HepG2 (cell line): ENCODE data around the gene SLC25A48. TPM values are rescaled to one million over a fixed set of nuclear protein-coding genes. Genes with fewer than 3 reads are reported as not detected.

Source experiments
- ATAC-seq: fragments of 200-7000 bp; cut with Tn5 transposase; 3 replicates; pipeline ENCODE4 v1.9.1; 2020; ENCODE audit warnings: mild to moderate bottlenecking, moderate library complexity
- BruUV-seq: library from RNA; stranded (reverse); fragments of 400-500 nt; replicated peaks from 2 replicates; lab custom pipeline; 2021; lab: Mats Ljungman, UMichigan
- CTCF ChIA-PET: fragments of 300-600 bp; formaldehyde crosslinking; extraction: SDS; loops from one replicate; lab custom pipeline; 2021; ENCODE audit warnings: low total read pairs, inconsistent platforms, low intra/inter-chr PET ratio; lab: Yijun Ruan, JAX
- POLR2A ChIA-PET: fragments of 350-600 bp; sonication (Branson Sonifier 250); formaldehyde crosslinking; loops from one replicate; lab custom pipeline; 2020; ENCODE audit warnings: antibody characterized with exemption, inconsistent platforms; lab: Yijun Ruan, JAX
- DNase-seq: peaks from one replicate; pipeline ENCODE4 v3.0.0-alpha.2; 2015; ENCODE audit warnings: low spot score
- FAIRE-seq: peaks from 3 replicates; lab custom pipeline; 2011; peaks lifted over from hg19 to GRCh38; lab: Jason Lieb, UNC
- H2AFZ ChIP-seq: one replicate; pipeline ENCODE4 v1.6.1; 2011; ENCODE audit warnings: low read length, inconsistent platforms
- H3K27ac ChIP-seq: fragments of 300-600 bp; 3 replicates; pipeline ENCODE4 v1.8.0; 2011; ENCODE audit warnings: mixed run types, mild to moderate bottlenecking, mixed read lengths, low read length, inconsistent platforms; ENCODE audit not compliant: insufficient read depth; ENCODE audit errors: extremely low read length
- H3K27me3 ChIP-seq, 2 experiments: fragments of 200-600 bp in 1 of 2; 2 replicates in 1 of 2; 3 replicates in 1 of 2; pipeline versions ENCODE4 v1.6.0 to v1.8.0; 2011; ENCODE audit warnings: low read length in 2 of 2, mild to moderate bottlenecking in 2 of 2, moderate library complexity in 2 of 2, inconsistent platforms in 1 of 2; ENCODE audit not compliant: insufficient read depth in 2 of 2, control insufficient read depth in 1 of 2
- H3K36me3 ChIP-seq, 2 experiments: fragments of 200-600 bp in 1 of 2; replicated peaks in 1 of 2; 2 replicates in 1 of 2; 3 replicates in 1 of 2; pipeline versions ENCODE4 v1.5.1 to v1.8.0; 2011; ENCODE audit warnings: low read length in 2 of 2, inconsistent platforms in 1 of 2; ENCODE audit not compliant: insufficient read depth in 2 of 2, control insufficient read depth in 1 of 2
- H3K4me1 ChIP-seq: 2 replicates; pipeline ENCODE4 v1.5.1; 2012; ENCODE audit warnings: low read length, inconsistent platforms; ENCODE audit not compliant: insufficient read depth
- H3K4me2 ChIP-seq: 2 replicates; pipeline ENCODE4 v1.6.0; 2011; ENCODE audit warnings: low read depth, low read length, inconsistent platforms
- H3K4me3 ChIP-seq, 3 experiments: fragments of 200-600 bp in 1 of 3; sonication (generic), shearing (Covaris generic) in 1 of 3; replicated peaks in 1 of 3; 2 replicates each; pipeline ENCODE4 v1.5.1; 2011 to 2016; ENCODE audit warnings: low read length in 3 of 3, inconsistent platforms in 2 of 3, low read depth in 2 of 3, mild to moderate bottlenecking in 2 of 3, control low read depth in 1 of 3, mixed read lengths in 1 of 3; ENCODE audit not compliant: insufficient read depth in 1 of 3
- H3K79me2 ChIP-seq: one replicate; pipeline ENCODE4 v1.6.1; 2011; ENCODE audit warnings: low read length, inconsistent platforms; ENCODE audit not compliant: insufficient read depth
- H3K9ac ChIP-seq: 2 replicates; pipeline ENCODE4 v1.6.0; 2011; ENCODE audit warnings: mild to moderate bottlenecking, low read depth, low read length, inconsistent platforms; ENCODE audit not compliant: insufficient read depth
- H3K9me3 ChIP-seq: 2 replicates; pipeline ENCODE4 v1.5.1; 2012; ENCODE audit warnings: mild to moderate bottlenecking, low read length
- H4K20me1 ChIP-seq: 2 replicates; pipeline ENCODE4 v1.6.0; 2011; ENCODE audit warnings: inconsistent platforms, mild to moderate bottlenecking, low read length, moderate library complexity; ENCODE audit not compliant: insufficient read depth
- BCL6 ChIP-seq: IDR thresholded peaks from 2 replicates; pipeline ENCODE4 v1.6.1; 2016; ENCODE audit warnings: missing genetic modification reagents, missing compliant biosample characterization
- FOXK1 ChIP-seq: sonication (generic); formaldehyde crosslinking; IDR thresholded peaks from 2 replicates; pipeline ENCODE4 v1.4.0; 2020; ENCODE audit warnings: low read depth, missing genetic modification reagents, borderline replicate concordance
- ISL2 ChIP-seq: sonication (generic); formaldehyde crosslinking; IDR thresholded peaks from 2 replicates; pipeline ENCODE4 v1.5.0; 2020; ENCODE audit warnings: missing genetic modification reagents
- JDP2 ChIP-seq: sonication (generic); formaldehyde crosslinking; IDR thresholded peaks from 2 replicates; pipeline ENCODE4 v1.8.1; 2022; ENCODE audit warnings: missing genetic modification reagents, borderline replicate concordance
- KMT2A ChIP-seq: sonication (generic); formaldehyde crosslinking; IDR thresholded peaks from 2 replicates; pipeline ENCODE4 v1.4.0; 2020; ENCODE audit warnings: missing genetic modification reagents
- LRRFIP1 ChIP-seq: sonication (generic); formaldehyde crosslinking; conservative IDR thresholded peaks from 2 replicates; pipeline ENCODE4 v1.4.0; 2020; ENCODE audit warnings: missing genetic modification reagents
- RFXAP ChIP-seq: sonication (generic); formaldehyde crosslinking; IDR thresholded peaks from 2 replicates; pipeline ENCODE4 v1.4.0; 2020; ENCODE audit warnings: missing genetic modification reagents, borderline replicate concordance
- SRSF4 ChIP-seq: fragments of 200-400 bp; formaldehyde crosslinking; IDR thresholded peaks from one replicate; pipeline ENCODE4 v1.6.1; 2018; ENCODE audit warnings: mild to moderate bottlenecking, low read depth, low read length, moderate library complexity; ENCODE audit not compliant: poor library complexity, severe bottlenecking
- TCF7 ChIP-seq: sonication (generic); IDR thresholded peaks from 2 replicates; pipeline ENCODE4 v1.6.1; 2016; ENCODE audit warnings: antibody characterized with exemption, low read depth
- WIZ ChIP-seq: sonication (generic); formaldehyde crosslinking; IDR thresholded peaks from 2 replicates; pipeline ENCODE4 v1.5.1; 2020; ENCODE audit warnings: mild to moderate bottlenecking, missing genetic modification reagents
- ZBTB44 ChIP-seq: sonication (generic); formaldehyde crosslinking; IDR thresholded peaks from 2 replicates; pipeline ENCODE4 v1.4.0; 2020; ENCODE audit warnings: missing genetic modification reagents
- ZBTB7B ChIP-seq: sonication (generic); formaldehyde crosslinking; IDR thresholded peaks from 2 replicates; pipeline ENCODE4 v1.4.0; 2020; ENCODE audit warnings: missing genetic modification reagents
- ZNF350 ChIP-seq: sonication (generic); formaldehyde crosslinking; IDR thresholded peaks from 2 replicates; pipeline ENCODE4 v1.4.0; 2020; ENCODE audit warnings: mild to moderate bottlenecking, low read depth, missing genetic modification reagents, borderline replicate concordance
- ZNF549 ChIP-seq: sonication (generic); formaldehyde crosslinking; IDR thresholded peaks from 2 replicates; pipeline ENCODE4 v1.5.0; 2020; ENCODE audit warnings: missing genetic modification reagents
- ZZZ3 ChIP-seq: sonication (generic); formaldehyde crosslinking; IDR thresholded peaks from 2 replicates; pipeline ENCODE4 v1.4.0; 2020; ENCODE audit warnings: missing genetic modification reagents, mild to moderate bottlenecking, borderline replicate concordance
- WGBS: methylation state at CpG from one replicate; pipeline ENCODE4 v1.1.6; 2017; ENCODE audit warnings: low lambda C conversion rate; 5-methylcytosine and 5-hydroxymethylcytosine counted together
- in situ Hi-C: cut with HindIII; loops from 2 replicates; pipeline ENCODE4 v1.10.0; 2017; ENCODE audit warnings: low pct_unique_long_range_greater_than_20kb; ENCODE audit not compliant: extremely low pct_ligation_motif_present
- intact Hi-C: fragments of 100-400 bp; cut with micrococcal nuclease; formaldehyde crosslinking; loops from one replicate; pipeline ENCODE4 v1.10.0; 2022; ENCODE audit not compliant: unreplicated experiment
- polyA plus RNA-seq, 8 experiments: library from polyadenylated mRNA; depleted of rRNA in 3 of 8; stranded (reverse) in 7 of 8; unstranded in 1 of 8; fragments of >200 nt; fragmentation: Illumina TruSeq in 4 of 8; extraction: Trizol in 4 of 8; gene quantifications; 2 replicates each; pipeline versions ENCODE4 v1.2.1 to v1.2.3, GENCODE V29; 2011 to 2016; ENCODE audit warnings: low read depth in 4 of 8, missing spikeins in 1 of 8, mixed read lengths in 1 of 8; ENCODE audit not compliant: insufficient read depth in 1 of 8
- total RNA-seq, 5 experiments: library from RNA; depleted of rRNA; stranded (reverse); fragments of >200 nt; fragmentation: Illumina TruSeq; extraction: Trizol; gene quantifications; 2 replicates each; pipeline ENCODE4 v1.2.3, GENCODE V29; 2016; ENCODE audit warnings: low read depth in 1 of 5
- TF ChIP-seq, protein P1 (sequence below): sonication (generic); formaldehyde crosslinking; IDR thresholded peaks from 2 replicates; pipeline ENCODE4 v1.4.0; 2020; ENCODE audit warnings: missing genetic modification reagents, mild to moderate bottlenecking, borderline replicate concordance
- TF ChIP-seq, protein P2 (sequence below): fragments of 450-650 bp; IDR thresholded peaks from 2 replicates; pipeline ENCODE4 v1.6.1; 2017; ENCODE audit warnings: mild to moderate bottlenecking

SLC25A48 gene
- total and polyA plus RNA-seq, 2 of the 13 experiments (the other 11 are each of a cell fraction or from before 2014, with no cell fraction given) = 0.17 to 4.5 TPM

DNA sequence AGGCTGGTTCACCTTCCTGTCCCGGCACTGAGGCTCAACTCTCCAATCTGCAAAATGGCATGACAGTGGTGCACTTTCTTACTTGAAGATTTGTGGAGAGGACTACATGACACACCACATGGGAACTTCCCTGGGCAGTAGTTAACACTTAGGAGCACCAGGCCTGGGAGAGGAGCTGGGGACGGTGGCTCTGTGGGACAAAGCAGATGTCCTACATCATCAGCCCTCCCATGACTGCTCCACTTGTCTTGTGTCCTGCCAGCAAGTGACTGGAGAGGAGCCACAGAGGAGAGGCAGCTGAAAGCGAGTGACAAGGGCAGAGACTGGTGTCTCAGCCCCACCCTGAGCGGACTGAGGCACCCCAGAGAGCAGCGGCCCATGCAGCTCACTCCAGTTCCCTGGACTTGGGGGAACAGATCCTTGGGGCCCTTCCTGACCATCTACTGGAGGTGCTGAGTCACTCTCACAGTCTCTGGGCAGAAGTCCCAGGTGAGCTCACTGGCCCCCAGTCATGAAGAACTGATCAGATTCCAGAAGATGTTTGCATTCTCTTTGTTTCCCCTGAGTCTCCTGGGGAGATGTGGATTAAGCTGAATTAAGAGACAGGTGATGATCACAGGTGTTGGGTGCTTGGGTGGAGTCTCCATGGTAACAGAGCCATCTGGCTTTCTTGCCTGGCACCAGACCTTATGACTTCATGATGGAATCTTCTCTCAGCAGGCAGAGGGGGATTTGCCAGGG, 13.2 kb upstream of the SLC25A48 start:
- ATAC-seq = no peak
- TF ChIP-seq ZBTB7B (CRISPR knock-in tag) = no peak
- TF ChIP-seq ISL2 (CRISPR knock-in tag) = no peak
- no peak for TF ChIP-seq FOXK1
- no peak for TF ChIP-seq ZNF350 (CRISPR knock-in tag)
- TF ChIP-seq, protein P1, sequence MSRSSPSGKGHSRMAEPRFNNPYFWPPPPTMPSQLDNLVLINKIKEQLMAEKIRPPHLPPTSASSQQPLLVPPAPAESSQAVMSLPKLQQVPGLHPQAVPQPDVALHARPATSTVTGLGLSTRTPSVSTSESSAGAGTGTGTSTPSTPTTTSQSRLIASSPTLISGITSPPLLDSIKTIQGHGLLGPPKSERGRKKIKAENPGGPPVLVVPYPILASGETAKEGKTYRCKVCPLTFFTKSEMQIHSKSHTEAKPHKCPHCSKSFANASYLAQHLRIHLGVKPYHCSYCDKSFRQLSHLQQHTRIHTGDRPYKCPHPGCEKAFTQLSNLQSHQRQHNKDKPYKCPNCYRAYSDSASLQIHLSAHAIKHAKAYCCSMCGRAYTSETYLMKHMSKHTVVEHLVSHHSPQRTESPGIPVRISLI (CRISPR knock-in tag) = no peak
- no peak for TF ChIP-seq JDP2
- no peak for TF ChIP-seq SRSF4
- no peak for TF ChIP-seq ZNF549 (CRISPR knock-in tag)
- TF ChIP-seq ZZZ3 (CRISPR knock-in tag) = no peak
- no peak for TF ChIP-seq WIZ
- no peak for TF ChIP-seq RFXAP
- no peak for TF ChIP-seq KMT2A (CRISPR knock-in tag)
- no peak for TF ChIP-seq ZBTB44 (CRISPR knock-in tag)
- TF ChIP-seq LRRFIP1 (CRISPR knock-in tag) = no peak
- no peak for TF ChIP-seq TCF7
- no peak for TF ChIP-seq BCL6 (CRISPR knock-in tag)
- TF ChIP-seq, protein P2, sequence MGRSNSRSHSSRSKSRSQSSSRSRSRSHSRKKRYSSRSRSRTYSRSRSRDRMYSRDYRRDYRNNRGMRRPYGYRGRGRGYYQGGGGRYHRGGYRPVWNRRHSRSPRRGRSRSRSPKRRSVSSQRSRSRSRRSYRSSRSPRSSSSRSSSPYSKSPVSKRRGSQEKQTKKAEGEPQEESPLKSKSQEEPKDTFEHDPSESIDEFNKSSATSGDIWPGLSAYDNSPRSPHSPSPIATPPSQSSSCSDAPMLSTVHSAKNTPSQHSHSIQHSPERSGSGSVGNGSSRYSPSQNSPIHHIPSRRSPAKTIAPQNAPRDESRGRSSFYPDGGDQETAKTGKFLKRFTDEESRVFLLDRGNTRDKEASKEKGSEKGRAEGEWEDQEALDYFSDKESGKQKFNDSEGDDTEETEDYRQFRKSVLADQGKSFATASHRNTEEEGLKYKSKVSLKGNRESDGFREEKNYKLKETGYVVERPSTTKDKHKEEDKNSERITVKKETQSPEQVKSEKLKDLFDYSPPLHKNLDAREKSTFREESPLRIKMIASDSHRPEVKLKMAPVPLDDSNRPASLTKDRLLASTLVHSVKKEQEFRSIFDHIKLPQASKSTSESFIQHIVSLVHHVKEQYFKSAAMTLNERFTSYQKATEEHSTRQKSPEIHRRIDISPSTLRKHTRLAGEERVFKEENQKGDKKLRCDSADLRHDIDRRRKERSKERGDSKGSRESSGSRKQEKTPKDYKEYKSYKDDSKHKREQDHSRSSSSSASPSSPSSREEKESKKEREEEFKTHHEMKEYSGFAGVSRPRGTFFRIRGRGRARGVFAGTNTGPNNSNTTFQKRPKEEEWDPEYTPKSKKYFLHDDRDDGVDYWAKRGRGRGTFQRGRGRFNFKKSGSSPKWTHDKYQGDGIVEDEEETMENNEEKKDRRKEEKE = no peak
- TF ChIP-seq, all 625 proteins: peak for 0
- 10% methylated on average over 2 of the region's 5 CpGs for WGBS
- Histone ChIP-seq H4K20me1 (no peaks in the 10 kb centered on the region), H3K4me3 (no peak overlapping the region), H3K27ac (no peak overlapping the region), H3K9ac (no peak overlapping the region), H3K4me1 (no peaks in the 10 kb centered on the region), H3K79me2 (no peaks in the 10 kb centered on the region), H3K27me3 (peaks cover 0 to 24% of the 10 kb centered on the region in 2 experiments; a peak in 4 of 5 replicates), H3K4me2 (no peak overlapping the region), H3K36me3 (no peaks in the 10 kb centered on the region), H2AFZ (no peak overlapping the region), H3K9me3 (no peaks in the 10 kb centered on the region)
- ChIA-PET CTCF (no interaction called here), POLR2A (no interaction called here)
- in situ Hi-C loops = no loop called here
- no TSS peak for BruUV-seq
- FAIRE-seq (no peak), DNase-seq (no peak)
- intact Hi-C loops = no loop called here
